GM10248 (cell line): ENCODE results near the gene SLC2A14.
"Not testable (repeated sequence)": the region's sequence is repeated elsewhere in the genome, so short reads cannot be mapped to it uniquely, and the experiment has no call there.

Experiments used
- CTCF ChIA-PET: fragments of 300-600 bp; sonication (Branson Sonifier 250); formaldehyde crosslinking; extraction: SDS; loops from one replicate; lab custom pipeline; 2021; ENCODE audit warnings: antibody characterized with exemption; lab: Yijun Ruan, JAX
- POLR2A ChIA-PET: fragments of 350-650 bp; sonication (Branson Sonifier 250); formaldehyde crosslinking; extraction: SDS; loops from one replicate; lab custom pipeline; 2020; ENCODE audit warnings: antibody characterized with exemption; lab: Yijun Ruan, JAX
- DNase-seq: peaks from one replicate; pipeline ENCODE4 v3.0.0; 2012; ENCODE audit errors: extremely low spot score
- TF ChIP-seq, protein P1 (sequence below): IDR thresholded peaks from 2 replicates; pipeline ENCODE4 v1.5.1; 2012; ENCODE audit warnings: mild to moderate bottlenecking, low read depth; ENCODE audit errors: extremely low read depth, missing control alignments, control extremely low read depth

SLC2A14 gene

DNA sequence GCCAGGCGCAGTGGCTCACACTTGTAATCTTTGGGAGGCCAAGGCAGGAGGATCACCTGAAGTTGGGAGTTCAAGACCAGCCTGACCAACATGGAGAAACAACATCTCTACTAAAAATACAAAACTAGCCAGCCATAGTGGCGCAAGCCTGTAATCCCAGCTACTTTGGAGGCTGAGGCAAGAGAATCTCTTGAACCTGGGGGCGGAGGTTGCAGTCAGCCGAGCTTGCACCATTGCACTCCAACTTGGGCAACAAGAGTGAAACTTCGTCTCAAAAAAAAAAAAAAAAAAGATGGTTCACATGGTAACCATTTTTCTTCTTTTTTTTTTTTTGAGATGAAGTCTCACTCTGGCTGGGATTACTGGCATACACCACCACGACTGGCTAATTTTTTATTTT, 35.3 kb downstream of the SLC2A14 start:
- DNase-seq: no peak
- CTCF ChIA-PET: no interaction called here
- TF ChIP-seq, protein P1, sequence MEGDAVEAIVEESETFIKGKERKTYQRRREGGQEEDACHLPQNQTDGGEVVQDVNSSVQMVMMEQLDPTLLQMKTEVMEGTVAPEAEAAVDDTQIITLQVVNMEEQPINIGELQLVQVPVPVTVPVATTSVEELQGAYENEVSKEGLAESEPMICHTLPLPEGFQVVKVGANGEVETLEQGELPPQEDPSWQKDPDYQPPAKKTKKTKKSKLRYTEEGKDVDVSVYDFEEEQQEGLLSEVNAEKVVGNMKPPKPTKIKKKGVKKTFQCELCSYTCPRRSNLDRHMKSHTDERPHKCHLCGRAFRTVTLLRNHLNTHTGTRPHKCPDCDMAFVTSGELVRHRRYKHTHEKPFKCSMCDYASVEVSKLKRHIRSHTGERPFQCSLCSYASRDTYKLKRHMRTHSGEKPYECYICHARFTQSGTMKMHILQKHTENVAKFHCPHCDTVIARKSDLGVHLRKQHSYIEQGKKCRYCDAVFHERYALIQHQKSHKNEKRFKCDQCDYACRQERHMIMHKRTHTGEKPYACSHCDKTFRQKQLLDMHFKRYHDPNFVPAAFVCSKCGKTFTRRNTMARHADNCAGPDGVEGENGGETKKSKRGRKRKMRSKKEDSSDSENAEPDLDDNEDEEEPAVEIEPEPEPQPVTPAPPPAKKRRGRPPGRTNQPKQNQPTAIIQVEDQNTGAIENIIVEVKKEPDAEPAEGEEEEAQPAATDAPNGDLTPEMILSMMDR: no peak
- POLR2A ChIA-PET: no interaction called here

GRCh38 chr12:7835766-7836165, 36.9 kb downstream of the SLC2A14 start:
- no peak for DNase-seq
- TF ChIP-seq, protein P1: no peak
- CTCF ChIA-PET: no interaction called here
- POLR2A ChIA-PET: no interaction called here

GRCh38 chr12:7835116-7835515, 37.6 kb downstream of the SLC2A14 start:
- no peak for DNase-seq
- POLR2A ChIA-PET: no interaction called here
- CTCF ChIA-PET: no interaction called here
- TF ChIP-seq, protein P1: no peak

DNA sequence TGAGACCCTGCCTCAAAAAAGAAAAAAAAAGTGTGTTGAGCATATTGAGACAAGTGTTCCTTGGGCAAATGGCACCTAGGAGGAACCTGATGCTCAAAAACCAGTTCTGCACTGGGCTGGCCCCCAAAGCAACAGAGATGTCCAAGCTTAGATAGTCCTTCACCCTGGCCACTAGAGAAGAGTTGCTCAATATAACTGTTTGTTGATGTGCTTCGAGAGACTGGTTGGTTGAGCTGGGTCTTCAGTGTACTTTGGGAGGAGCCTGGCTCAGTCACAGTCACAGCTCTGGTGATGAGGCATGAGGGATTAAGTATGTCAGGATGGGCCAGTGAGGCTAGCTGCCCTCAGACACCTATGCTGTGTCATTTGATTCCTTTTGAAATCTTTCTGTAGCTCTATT, 38.0 kb downstream of the SLC2A14 start:
- ChIA-PET CTCF (interaction anchor here (1.5 kb wide), 1 partner anchor 10 kb away, joined by 4 read pairs; no protein-coding TSS in a partner anchor), POLR2A (interaction anchor here (0.6 kb wide), 1 partner anchor 81 kb away, joined by 4 read pairs; no protein-coding TSS in a partner anchor)
- TF ChIP-seq, protein P1: no peak
- no peak for DNase-seq

- no peak for DNase-seq
- ChIA-PET CTCF (interaction anchor here (1.5 kb wide), 1 partner anchor 11 kb away, joined by 4 read pairs; no protein-coding TSS in a partner anchor), POLR2A (no interaction called here)
- TF ChIP-seq, protein P1: no peak
These were observed 38.9 kb downstream of the SLC2A14 start for GRCh38 chr12:7833831-7834230.

DNA sequence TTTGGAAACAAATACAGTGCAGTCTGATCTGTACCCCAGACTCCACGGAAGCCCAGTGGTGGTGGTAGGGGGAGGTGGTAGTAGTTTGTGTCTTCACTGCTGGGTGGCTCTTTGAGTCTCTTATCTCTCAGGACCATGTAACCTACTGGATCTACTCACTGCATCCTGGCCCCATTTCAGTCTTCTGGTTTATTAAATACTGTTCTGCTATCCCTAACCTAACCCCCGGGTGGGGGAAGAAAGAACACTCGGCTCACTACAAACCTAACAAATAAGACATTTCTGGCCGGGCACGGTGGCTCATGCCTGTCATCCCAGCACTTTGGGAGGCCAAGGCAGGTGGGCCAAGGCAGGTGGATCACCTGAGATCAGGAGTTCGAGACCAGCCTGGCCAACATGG, 39.5 kb downstream of the SLC2A14 start:
- CTCF ChIA-PET: interaction anchor here (1.1 to 2.1 kb wide), 3 partner anchors 10 to 26 kb away, joined by 3 to 7 read pairs (median 3); no protein-coding TSS in a partner anchor
- POLR2A ChIA-PET, DNase-seq: not testable (repeated sequence)

DNA sequence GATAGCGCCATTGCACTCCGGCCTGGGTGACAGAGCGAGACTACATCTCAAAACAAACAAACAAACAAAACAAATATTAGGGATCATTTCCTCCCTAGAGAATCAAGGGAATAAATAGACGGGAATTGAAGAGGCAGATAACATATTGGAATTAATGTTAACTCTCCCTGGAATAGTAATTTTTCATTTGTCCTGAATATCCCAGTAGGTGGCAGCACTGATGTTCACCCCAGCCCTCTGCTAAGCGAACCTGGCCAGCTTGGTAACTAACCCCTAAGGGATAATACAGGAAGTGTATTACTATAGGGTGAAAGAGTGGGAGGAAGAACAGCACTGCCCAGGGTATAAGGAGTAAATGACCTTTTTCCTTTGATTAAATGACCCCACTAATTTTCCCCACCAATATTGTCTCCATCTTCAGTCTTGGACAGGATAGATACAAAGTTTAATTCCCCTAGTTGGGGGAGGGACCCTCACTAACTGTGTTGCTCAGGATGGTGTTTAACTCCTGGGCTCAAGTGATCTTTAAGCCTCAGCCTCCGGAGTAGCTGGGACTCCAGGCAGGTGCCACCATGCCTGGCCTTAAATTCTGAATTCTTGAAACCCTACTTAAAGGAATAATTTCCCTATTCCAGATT, 40.5 kb downstream of the SLC2A14 start:
- TF ChIP-seq, protein P1: peak; percentile 43
- peak; percentile 68 for DNase-seq
- CTCF ChIA-PET: interaction anchor here (0.6 to 2.1 kb wide), 5 partner anchors 9 to 48 kb away, joined by 3 to 7 read pairs (median 3); no protein-coding TSS in a partner anchor
- POLR2A ChIA-PET: no interaction called here

DNA sequence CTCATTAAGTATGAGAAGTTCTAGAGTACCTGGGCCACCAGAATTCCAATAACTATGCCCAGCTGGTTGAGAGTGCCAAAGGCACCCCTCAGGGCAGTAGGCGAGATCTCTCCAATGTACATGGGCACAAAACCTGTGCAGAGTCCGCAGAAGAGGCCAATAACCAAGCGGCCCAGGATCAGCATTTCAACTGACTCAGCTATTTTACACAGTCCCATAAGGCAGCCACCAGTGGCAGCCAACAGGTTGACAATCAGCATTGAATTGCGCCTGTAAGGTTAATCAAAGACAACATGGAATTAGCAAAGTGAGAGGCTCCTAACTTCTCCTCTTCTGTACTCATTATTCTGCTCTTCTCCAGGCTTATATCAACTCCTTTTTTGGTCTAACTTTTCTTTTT, 43.0 kb downstream of the SLC2A14 start:
- DNase-seq: not testable (repeated sequence)
- ChIA-PET POLR2A (interaction anchor here (0.7 kb wide), 1 partner anchor 1145 kb away, joined by 3 read pairs; no protein-coding TSS in a partner anchor), CTCF (interaction anchor here (2.0 to 3.0 kb wide), 2 partner anchors 12 to 23 kb away, joined by 4 to 7 read pairs; no protein-coding TSS in a partner anchor)

GRCh38 chr12:7825754-7826153, 47.0 kb downstream of the SLC2A14 start:
- CTCF ChIA-PET, DNase-seq, POLR2A ChIA-PET: not testable (repeated sequence)
